Peyer's patch (tissue), 4 donors: Measurements from ENCODE around the gene HS6ST1. TPM values are rescaled to one million over a fixed set of nuclear protein-coding genes. Genes with fewer than 3 reads are reported as not detected.
A peak's percentile ranks its signal among the peaks of the same experiment; 100 is the strongest.

Experiments
- DNase-seq, 3 donors: peaks; one replicate each; pipeline ENCODE4 v3.0.0-alpha.2; 2017 to 2019
- H3K27ac ChIP-seq, 4 donors: fragments of 200-600 bp; sonication (generic); one replicate each; pipeline ENCODE4 v1.5.1; 2016 to 2019
- H3K27me3 ChIP-seq, 2 donors: fragments of 200-600 bp; sonication (generic); one replicate each; pipeline ENCODE4 v1.5.1; 2019
- H3K36me3 ChIP-seq, 3 donors: fragments of 200-600 bp; sonication (generic); one replicate each; pipeline ENCODE4 v1.5.1; 2016 to 2019
- H3K4me1 ChIP-seq, 4 donors: fragments of 200-600 bp; sonication (generic); one replicate each; pipeline ENCODE4 v1.5.1; 2016 to 2019
- H3K4me3 ChIP-seq, 4 donors: fragments of 200-600 bp; sonication (generic); 1 replicate in 3 of 4; 2 replicates in 1 of 4; pipeline ENCODE4 v1.5.1; 2016 to 2019; ENCODE audit warnings: mild to moderate bottlenecking in 1 of 4
- H3K9me3 ChIP-seq, 4 donors: fragments of 200-600 bp; sonication (generic); one replicate each; pipeline ENCODE4 v1.5.1; 2016 to 2019; ENCODE audit warnings: mild to moderate bottlenecking in 1 of 4
- POLR2A ChIP-seq, 2 donors: fragments of 450-650 bp; IDR thresholded peaks; one replicate each; pipeline ENCODE4 v1.5.1; 2017; ENCODE audit warnings: antibody characterized with exemption in 2 of 2, mild to moderate bottlenecking in 2 of 2, moderate library complexity in 2 of 2
- total RNA-seq, 4 donors: library from RNA; depleted of rRNA; stranded (reverse); fragments of >200 nt; gene quantifications; one replicate each; pipeline ENCODE4 v1.1.0, GENCODE V29; 2016
- TF ChIP-seq, protein P1 (sequence below), 6 experiments: fragments of 450-650 bp in 4 of 6; fragments of 200-600 bp in 2 of 6; sonication (generic) in 1 of 6; IDR thresholded peaks; one replicate each; pipeline ENCODE4 v1.5.1; 2017 to 2019; ENCODE audit warnings: antibody characterized with exemption in 6 of 6, mild to moderate bottlenecking in 3 of 6, moderate library complexity in 1 of 6

HS6ST1 gene
- total RNA-seq, 4 donors from 2014 or later: 16.5 to 52.0 (median 40.2) TPM

DNA sequence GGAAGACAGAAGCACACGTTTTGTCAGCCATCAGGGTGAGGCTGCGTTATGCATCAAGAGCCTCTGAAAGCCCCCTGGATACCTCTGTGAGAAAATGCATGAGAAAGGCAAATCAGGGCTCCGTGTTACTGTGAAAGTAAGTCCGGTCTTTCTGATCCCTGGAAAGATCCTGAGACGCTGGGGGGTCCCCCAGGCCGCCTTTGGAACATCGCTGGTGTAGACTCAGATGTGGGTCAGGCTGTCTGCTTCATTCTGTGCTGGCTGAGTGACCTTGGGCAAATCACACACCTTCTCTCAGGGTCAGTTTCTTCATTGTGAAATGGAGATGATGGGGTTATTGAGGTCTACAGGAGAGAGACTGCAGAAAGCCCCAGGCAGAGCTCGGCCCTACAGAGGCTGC is 42.0 kb upstream of the HS6ST1 start:
- no peak overlapping the region for H3K27ac ChIP-seq
- H3K36me3 ChIP-seq: no peaks in the 10 kb centered on the region
- no peaks in the 10 kb centered on the region for H3K4me1 ChIP-seq
- H3K27me3 ChIP-seq: no peaks in the 10 kb centered on the region
- no peaks in the 10 kb centered on the region for H3K9me3 ChIP-seq
- no peak for DNase-seq
- H3K4me3 ChIP-seq: no peak overlapping the region
- no peak for TF ChIP-seq POLR2A (IDR thresholded peaks at IDR 0.05)
- TF ChIP-seq, protein P1, sequence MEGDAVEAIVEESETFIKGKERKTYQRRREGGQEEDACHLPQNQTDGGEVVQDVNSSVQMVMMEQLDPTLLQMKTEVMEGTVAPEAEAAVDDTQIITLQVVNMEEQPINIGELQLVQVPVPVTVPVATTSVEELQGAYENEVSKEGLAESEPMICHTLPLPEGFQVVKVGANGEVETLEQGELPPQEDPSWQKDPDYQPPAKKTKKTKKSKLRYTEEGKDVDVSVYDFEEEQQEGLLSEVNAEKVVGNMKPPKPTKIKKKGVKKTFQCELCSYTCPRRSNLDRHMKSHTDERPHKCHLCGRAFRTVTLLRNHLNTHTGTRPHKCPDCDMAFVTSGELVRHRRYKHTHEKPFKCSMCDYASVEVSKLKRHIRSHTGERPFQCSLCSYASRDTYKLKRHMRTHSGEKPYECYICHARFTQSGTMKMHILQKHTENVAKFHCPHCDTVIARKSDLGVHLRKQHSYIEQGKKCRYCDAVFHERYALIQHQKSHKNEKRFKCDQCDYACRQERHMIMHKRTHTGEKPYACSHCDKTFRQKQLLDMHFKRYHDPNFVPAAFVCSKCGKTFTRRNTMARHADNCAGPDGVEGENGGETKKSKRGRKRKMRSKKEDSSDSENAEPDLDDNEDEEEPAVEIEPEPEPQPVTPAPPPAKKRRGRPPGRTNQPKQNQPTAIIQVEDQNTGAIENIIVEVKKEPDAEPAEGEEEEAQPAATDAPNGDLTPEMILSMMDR (IDR thresholded peaks at IDR 0.05): no peak

DNA sequence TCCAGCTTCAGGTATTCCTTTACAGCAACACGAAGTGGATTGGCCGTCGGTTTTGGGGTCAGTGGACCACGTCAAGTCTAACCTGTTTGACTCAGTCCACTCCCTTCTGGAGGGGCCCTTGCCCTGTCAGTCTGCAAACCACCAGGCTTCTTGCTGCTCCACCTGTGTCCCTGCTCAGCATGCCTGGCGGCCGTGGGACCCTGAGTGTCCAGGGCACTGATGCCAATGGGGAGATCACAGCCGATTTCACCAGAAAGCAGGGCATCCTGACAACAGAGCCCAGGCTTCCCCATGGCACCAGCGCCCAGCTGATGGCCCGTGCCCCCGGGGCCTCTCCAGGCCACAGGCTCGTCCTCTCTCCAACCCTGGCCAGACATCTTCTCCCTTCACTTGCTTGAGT is 41.2 kb upstream of the HS6ST1 start:
- TF ChIP-seq, protein P1 (IDR thresholded peaks at IDR 0.05): no peak
- no peak for TF ChIP-seq POLR2A (IDR thresholded peaks at IDR 0.05)
- Histone ChIP-seq H3K27me3 (no peaks in the 10 kb centered on the region), H3K4me1 (no peaks in the 10 kb centered on the region), H3K27ac (no peak overlapping the region), H3K36me3 (no peaks in the 10 kb centered on the region), H3K4me3 (no peak overlapping the region), H3K9me3 (no peaks in the 10 kb centered on the region)
- no peak for DNase-seq

DNA sequence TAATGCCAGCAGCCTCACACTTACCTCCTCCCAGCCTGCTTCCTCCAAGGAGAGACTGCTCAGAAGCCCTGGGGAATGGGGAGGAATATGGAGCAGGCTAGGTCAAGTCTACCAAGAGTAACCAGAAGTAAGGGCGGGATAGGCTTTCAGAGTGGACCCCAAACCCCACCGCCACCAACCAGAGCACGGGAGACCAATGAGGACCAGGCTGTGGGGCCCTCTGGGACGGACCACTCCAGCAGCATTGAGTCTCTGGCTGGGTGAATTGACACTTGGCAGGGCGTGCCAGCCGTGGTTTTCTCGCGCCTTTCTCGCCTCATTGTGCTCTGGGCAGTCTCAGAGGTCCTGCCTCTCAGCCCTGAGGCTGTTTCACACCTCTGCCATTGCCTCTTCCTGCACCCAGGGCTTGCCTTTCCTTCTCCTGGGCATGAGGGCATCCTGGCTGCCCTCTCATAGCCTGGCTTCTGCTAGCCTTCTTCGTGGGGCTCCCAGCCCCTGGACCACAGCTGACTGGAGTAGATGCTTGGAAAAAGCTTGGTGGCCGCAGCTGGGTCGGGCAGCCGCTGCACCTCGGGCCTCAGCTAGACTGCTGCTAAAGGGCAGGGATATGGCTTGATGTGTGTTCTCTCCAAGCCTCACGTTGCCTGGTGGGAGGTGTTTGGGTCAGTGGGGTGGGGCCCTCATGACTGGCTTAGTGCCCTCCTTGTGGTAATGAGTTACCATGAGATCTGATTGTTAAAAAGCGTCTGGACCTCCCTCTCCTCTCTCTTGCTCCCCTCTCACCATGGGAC is 40.5 kb upstream of the HS6ST1 start:
- no peaks in the 10 kb centered on the region for H3K27me3 ChIP-seq
- DNase-seq: no peak
- no peak for TF ChIP-seq POLR2A (IDR thresholded peaks at IDR 0.05)
- TF ChIP-seq, protein P1 (IDR thresholded peaks at IDR 0.05): no peak
- no peak overlapping the region for H3K4me3 ChIP-seq
- no peaks in the 10 kb centered on the region for H3K4me1 ChIP-seq
- no peaks in the 10 kb centered on the region for H3K36me3 ChIP-seq
- H3K27ac ChIP-seq: no peak overlapping the region
- H3K9me3 ChIP-seq: no peaks in the 10 kb centered on the region

DNA sequence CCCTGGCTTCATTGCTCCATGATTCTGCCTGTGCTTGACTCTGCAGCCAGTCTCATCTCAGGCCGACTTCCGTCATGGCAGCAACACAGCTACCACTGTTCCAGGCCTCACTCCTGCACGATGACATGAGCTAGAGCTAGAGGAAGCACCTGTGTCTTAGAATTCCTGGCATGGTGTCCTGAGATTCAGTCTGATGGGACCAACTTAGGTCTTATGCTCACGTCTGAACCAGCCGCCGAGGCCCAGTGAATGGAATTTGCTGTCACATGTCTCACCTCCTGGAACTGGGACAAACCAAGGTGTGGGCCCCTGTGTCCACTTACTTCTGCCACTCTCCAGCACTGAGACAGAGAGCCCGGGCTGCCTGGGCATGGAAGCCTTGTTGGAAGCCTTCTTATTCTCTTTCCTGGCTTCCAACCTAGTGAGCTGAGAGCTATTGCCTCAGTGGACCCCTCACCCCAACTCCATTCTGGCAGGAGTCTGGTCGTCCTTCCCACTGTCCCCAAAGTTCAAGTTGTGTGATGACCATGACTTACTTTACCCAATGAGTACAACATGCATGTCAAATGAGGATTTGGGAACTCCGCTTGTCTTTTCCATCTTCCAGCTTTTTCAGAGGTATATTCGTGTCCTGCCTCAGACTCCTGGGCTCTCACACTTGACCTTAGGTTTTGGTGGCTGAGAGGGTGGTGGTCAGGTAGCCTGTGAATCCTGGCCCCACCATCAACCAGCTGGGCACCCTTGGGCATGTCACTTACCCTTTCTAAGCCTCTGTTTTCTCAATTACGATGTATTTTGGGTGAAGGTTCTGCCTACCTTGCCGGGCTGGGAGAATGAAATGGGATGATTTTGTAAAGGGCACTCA is 39.1 kb upstream of the HS6ST1 start:
- Histone ChIP-seq H3K9me3 (no peaks in the 10 kb centered on the region), H3K4me1 (no peaks in the 10 kb centered on the region), H3K36me3 (no peaks in the 10 kb centered on the region), H3K4me3 (no peak overlapping the region), H3K27ac (no peak overlapping the region), H3K27me3 (no peaks in the 10 kb centered on the region)
- peak in 1 of 3 donors; percentile 15 for DNase-seq
- no peak for TF ChIP-seq POLR2A (IDR thresholded peaks at IDR 0.05)
- TF ChIP-seq, protein P1 (IDR thresholded peaks at IDR 0.05): no peak

DNA sequence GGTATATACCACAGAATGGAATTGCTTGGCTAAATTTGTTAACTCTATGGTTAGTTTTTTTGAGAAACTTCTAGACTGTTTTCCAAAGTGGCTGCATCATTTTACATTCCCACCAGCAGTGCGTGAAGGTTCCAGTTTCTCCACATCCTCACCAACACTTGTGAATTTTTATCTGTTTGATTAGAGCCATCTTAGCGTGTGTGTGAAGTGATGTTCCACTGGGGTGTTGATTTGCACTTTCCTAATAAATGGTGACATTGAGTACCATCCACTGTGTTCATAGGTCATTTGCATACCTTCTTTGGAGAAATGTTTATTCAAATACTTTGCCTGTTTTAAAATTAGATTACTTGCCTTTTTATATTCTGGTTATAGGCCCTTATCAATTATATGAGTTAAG is 37.5 kb upstream of the HS6ST1 start:
- TF ChIP-seq, protein P1 (IDR thresholded peaks at IDR 0.05): no peak
- Histone ChIP-seq H3K4me1 (no peaks in the 10 kb centered on the region), H3K9me3 (no peaks in the 10 kb centered on the region), H3K36me3 (no peaks in the 10 kb centered on the region), H3K4me3 (no peak overlapping the region), H3K27me3 (no peaks in the 10 kb centered on the region), H3K27ac (no peak overlapping the region)
- DNase-seq: no peak
